CD4-positive, alpha-beta T cell treated with Interleukin-6 for 4 hours (primary cell): ENCODE data around the gene PPP1R3D.

Experiments used
- DNase-seq: peaks from one replicate; pipeline ENCODE4 v3.0.0-alpha.2; 2020; ENCODE audit warnings: mixed read lengths

PPP1R3D gene

DNA sequence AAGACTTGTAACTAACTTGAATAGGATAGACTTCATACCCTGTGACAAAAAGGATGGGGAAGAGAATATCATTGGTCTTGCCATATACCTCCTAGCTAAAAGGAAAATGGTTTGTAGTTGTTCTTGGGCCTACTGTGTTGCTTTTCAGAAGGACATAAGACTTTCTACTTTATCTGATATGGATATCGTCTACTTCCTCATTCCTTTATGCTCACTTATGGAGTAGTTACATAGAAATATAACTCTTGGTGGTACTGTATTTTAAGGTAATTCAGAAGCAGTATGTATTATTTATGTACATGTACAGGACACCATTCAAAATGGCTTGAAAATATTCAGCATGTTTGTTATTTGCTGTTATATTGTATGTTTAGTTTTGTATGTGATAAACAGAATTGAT lies 8.1 kb upstream of the PPP1R3D start:
- no peak for DNase-seq

DNA sequence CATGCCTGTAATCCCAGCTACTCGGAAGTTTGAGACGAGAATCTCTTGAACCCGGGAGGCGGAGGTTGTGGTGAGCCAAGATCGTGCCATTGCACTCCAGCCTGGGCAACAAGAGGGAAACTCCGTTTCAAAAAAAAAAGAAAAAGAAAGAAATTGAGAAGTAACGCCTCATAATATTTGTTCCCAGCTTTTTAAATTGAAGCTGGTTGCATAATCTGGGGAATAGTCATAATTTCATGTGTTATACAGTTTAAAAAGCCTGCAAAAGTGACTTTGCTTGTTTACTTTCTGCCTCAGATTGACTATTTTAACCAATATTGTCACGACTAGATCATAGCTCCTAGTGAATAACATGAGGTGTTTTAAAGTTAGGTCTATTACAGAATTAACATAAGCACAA lies 7.3 kb upstream of the PPP1R3D start:
- DNase-seq = no peak

- DNase-seq = no peak
These were observed 5.6 kb upstream of the PPP1R3D start for GRCh38 chr20:59945731-59946130.

DNA sequence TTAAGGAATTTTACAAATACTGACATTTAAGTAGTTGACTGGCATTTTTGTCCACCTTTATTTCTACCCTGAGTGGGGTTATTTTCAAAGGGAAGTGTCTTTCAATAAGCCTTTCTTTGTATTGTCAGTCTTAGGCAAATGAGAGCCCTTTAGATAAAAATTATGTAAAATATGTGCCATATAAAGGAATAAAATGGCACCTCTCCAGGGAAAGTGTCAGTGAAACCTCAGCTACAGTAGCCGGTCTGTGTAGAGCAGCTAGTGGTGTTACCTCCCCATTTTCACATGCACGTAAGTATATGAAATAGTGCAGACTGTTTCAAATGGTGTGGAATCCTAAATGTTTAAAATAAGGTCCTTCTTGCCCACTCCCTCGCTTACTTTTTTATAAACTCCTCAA lies 5.1 kb upstream of the PPP1R3D start:
- DNase-seq = no peak

GRCh38 chr20:59944726-59945125 lies 4.6 kb upstream of the PPP1R3D start:
- DNase-seq = no peak

DNA sequence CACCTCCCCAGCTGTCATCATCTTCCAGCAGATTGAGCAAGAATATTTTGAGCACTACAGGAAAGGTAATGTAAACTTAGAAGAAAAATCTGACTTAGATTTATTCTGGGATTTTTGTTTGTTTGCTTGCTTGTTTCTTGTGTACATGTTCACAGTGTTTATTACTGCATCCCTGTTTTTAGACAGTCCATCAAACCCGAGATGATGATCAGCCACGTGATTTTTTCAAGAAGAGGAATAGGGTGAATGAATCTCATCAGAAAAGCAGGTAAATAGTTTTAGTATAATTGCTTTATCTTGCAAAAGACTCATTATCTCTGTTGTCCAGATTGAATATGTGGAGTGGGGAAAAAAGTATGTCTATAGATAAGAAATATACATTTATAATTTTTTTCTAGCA lies 2.1 kb upstream of the PPP1R3D start:
- no peak for DNase-seq

DNA sequence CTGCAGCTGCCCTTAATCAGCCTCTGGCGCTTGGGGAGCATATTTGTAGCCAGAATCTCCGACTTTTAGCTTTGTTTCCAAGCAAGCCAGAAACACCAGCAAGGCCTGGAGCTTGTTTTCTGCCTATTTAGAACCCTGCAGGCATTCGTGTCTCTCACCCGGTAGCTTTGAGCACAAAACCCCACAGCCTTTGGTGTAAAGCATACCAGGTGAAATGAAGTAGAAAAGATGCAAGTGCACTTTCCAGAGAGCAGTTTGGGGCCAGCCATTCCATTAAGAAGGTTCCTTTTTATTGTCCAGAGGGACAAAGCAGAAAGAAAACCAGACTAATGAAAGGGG lies 820 bp upstream of the PPP1R3D start:
- DNase-seq = no peak

DNA sequence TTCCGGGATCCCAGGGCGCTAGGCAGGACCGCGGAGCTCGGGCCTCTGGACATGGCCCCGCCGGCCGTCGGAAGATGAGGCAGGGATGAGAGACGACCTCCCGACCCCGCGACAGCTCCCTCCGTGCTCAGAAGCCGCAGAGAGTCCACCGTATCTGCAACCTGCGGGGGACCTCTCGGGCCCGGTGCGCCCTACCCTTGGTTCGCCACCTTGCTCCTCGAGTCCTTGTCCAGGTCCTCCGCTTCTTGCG lies 301 bp downstream of the PPP1R3D start:
- DNase-seq = no peak

GRCh38 chr20:59939052-59939878 lies 840 bp downstream of the PPP1R3D start:
- no peak for DNase-seq

- no peak for DNase-seq
These were observed 1.4 kb downstream of the PPP1R3D start for GRCh38 chr20:59938696-59939051.

GRCh38 chr20:59938221-59938620 lies 1.9 kb downstream of the PPP1R3D start:
- DNase-seq = no peak

DNA sequence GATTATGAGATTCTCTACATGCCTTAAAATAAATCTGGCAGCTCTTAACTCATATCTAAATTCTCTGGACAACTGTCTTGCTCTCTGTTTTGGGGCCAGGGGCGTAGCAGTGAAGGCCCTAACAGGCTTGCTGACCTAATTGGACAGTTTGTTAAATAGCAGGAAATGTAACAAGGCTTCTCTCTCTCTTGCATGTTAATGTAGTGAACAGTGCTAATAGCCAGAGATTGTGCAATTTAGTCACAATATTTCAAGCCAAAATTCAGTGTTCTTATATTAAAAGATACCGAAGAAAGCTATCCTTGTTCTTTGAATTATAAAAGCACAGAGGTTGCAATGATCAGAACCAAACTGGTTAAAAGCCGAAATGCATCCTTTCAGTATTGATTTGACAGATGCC lies 3.0 kb downstream of the PPP1R3D start:
- DNase-seq = no peak

DNA sequence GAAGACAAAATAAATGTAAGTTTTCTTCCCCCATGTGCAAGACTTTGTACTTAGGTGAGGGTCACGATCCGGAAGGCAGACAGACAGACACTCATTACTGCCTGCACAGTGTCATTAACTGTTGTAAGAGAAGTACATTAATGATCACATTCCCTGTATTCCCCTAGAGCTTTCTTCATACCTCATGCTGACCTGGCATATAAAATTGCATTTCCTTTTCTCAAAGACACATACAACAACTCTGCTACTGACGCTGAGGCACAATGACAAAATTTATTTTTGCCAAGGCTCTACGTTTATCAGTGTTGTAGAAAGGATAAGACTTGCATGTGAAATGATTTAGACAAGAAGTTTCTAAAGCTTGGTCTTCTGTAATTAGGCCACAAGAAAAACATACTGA lies 3.7 kb downstream of the PPP1R3D start:
- DNase-seq = no peak

DNA sequence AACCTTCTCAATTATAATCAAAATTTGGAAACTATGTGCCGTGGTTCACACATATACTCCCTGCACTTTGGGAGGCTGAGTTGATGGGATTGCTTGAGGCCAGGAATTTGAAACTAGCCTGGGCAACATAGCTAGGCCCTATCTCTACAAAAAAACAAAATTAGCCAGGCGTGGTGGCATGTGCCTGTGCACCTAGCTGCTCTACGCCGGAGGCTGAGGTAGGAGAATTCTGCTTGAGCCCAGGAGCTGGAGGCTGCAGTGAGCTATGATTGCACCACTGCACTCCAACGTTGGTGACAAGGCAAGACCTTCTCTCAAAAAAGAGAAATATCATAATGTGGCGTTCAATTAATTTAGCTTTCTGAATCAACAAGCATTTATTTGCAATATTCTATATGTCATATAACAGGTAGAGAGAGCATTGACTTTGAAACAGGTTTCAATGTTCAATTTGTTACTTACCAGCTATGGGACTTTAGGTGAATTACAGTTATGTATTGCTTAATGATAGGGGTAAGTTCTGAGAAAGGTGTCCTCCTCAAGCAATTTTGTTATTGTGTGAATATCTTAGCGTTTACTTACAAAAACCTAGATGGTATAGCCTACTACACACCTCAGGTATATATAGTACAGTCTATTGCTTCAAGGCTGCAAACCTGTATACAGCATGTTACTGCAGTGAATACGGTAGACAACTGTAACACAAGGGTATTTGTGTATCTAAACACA lies 4.5 kb downstream of the PPP1R3D start:
- DNase-seq = no peak

DNA sequence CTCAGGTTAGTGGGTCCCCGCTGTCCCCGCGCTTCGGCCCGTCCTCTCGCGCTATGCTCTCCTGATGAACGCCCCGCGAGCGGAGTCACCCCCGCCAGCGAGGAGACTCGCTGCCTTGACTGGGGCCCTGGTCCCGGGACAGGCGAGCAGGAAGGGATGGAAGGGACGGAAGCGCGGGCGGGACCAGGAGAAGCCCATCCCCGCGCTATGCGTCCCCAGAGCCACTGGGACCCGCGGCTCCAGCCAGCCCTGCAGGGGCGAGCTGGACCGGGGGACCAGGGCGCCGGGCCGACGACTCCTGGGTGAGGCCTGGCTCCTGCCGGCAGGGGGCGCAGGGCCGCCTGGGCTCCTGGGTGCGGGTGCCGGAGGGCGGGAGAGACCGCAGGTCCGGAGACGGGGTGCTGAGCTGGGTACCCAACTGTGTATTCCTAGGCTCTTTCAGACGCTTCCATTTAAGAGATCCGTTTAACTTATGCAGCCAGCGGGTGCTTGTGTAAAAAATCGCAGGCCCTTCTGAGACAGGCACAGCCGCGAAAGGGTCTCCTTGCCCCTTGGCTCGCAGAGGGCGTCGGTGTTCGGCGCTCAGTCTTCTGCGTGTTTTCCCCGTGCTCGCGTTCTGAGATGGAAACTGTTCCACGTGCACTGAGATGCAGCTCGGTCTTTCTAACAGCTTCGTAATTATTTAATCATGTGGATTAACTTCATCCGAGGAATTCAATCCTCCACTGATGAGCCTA lies 6.1 kb downstream of the PPP1R3D start:
- DNase-seq = peak; percentile 83

DNA sequence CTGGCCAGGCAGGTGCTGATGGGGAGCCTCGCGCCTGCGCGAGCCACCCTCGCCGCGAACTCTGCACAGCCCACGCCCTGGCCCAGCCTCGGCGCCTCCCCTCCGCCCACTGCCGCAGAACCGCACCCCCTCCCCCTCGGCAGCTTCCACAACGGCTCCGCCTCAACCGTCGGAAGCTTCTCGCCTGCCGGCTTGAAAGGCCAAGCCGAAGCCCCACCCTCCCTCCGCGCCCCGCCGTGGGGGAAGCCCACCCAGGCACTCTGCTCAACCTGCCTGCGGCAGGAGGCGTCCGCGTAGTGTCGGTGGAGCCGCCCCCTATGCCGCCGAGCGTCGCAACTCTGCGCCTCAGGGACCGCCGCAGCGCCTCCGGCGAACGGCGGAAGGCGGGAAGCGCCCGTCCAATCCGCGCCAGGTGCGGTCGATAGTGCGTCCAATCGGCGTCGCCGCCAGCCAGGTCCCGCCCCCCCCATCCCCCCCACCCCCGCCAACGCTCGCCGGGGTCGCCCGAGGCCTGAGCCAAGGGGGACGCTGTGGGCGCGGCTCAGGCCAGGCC lies 6.7 kb downstream of the PPP1R3D start, which contains the start of gene SYCP2:
SYCP2 (minus strand) TSS at position 342 of the 553 bp plus-strand sequence. CDS start 11,224 bp downstream, outside the sequence.
- peak; percentile 75 for DNase-seq

DNA sequence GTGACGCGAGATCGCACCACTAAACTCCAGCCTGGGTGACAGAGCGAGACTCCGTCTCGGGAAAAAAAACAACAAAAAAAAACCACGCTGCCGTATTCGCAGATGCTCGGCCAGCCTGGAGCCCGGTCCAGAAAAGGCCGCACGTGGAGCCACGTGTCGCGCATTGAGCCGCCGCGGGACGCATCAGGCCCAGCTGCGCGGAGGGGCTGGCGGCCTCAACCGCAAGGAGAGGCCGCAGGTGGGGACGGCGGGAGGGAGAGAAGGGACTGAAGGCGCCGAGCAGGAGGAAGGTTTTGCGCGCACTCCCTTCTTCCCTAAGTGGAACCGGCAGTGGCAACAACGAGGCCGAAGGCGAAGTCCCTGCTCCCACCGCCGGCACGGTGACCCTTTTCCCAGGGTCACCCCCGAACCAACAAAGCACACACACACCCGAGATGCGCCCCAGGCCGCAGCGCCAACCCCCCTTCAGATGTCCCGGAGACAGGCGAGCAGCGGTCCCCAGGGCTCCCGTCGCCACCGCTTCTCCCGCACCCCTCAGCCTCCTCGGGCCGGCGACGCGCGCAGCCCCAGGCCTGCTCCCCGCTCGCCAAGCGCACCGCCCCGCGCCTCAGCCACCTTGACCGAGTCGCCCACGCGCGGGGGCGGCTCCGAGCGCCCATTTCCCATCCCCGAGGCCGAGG lies 7.3 kb downstream of the PPP1R3D start:
- no peak for DNase-seq

- DNase-seq = no peak
These were observed 8.4 kb downstream of the PPP1R3D start for GRCh38 chr20:59931511-59932312.

- DNase-seq = no peak
These were observed 14.2 kb downstream of the PPP1R3D start for GRCh38 chr20:59925899-59926298.

DNA sequence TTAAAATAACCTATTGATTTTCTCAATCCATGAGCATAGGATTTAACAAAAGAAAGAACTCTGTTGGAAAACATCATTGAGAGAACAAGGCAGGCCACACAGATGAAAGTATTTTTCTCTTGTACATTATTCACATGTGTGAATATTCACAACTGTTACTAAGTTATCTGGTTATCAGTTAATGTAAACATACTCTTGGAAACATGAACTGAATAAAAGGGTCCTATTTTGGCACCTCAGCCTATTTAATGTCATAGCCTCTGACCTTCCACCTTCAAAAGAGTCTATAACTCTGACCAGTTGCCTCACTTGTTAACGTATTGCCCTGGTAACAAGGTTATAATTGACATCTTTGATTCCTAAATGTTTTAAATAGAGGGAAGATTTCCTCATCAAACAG lies 14.7 kb downstream of the PPP1R3D start:
- DNase-seq = no peak

- DNase-seq = no peak
These were observed 16.6 kb downstream of the PPP1R3D start for GRCh38 chr20:59923514-59923913.

GRCh38 chr20:59920944-59921343 lies 19.2 kb downstream of the PPP1R3D start:
- no peak for DNase-seq
